ENCODE data around the gene CTNNA1.
"Not testable (repeated sequence)": the region's sequence is repeated elsewhere in the genome, so short reads cannot be mapped to it uniquely, and the experiment has no call there.

Gene CTNNA1

GRCh38 chr5:138725153-138725817, 27.9 kb upstream of the CTNNA1 start:
- no peak for DNase-seq

- no peak for DNase-seq
Observed at GRCh38 chr5:138725818-138726416, 27.3 kb upstream of the CTNNA1 start.

- no peak for DNase-seq
Observed at GRCh38 chr5:138726848-138727247, 26.4 kb upstream of the CTNNA1 start.

GRCh38 chr5:138730496-138730895, 22.7 kb upstream of the CTNNA1 start:
- DNase-seq, result not testable (repeated sequence)

GRCh38 chr5:138732466-138732865, 20.8 kb upstream of the CTNNA1 start:
- no peak for DNase-seq

- no peak for DNase-seq
Observed at GRCh38 chr5:138732933-138733332, 20.3 kb upstream of the CTNNA1 start.

GRCh38 chr5:138733509-138733908, 19.7 kb upstream of the CTNNA1 start:
- DNase-seq, result no peak

- DNase-seq, result no peak
Observed at GRCh38 chr5:138736293-138736692, 16.9 kb upstream of the CTNNA1 start.

- no peak for DNase-seq
Observed at GRCh38 chr5:138737494-138738265, 15.5 kb upstream of the CTNNA1 start.

- no peak for DNase-seq
Observed at GRCh38 chr5:138738399-138738798, 14.8 kb upstream of the CTNNA1 start.

GRCh38 chr5:138739938-138740337, 13.3 kb upstream of the CTNNA1 start:
- DNase-seq, result no peak

GRCh38 chr5:138743484-138743883, 9.7 kb upstream of the CTNNA1 start:
- no peak for DNase-seq

GRCh38 chr5:138745268-138745667, 8.0 kb upstream of the CTNNA1 start:
- no peak for DNase-seq

GRCh38 chr5:138748630-138749081, 4.6 kb upstream of the CTNNA1 start:
- no peak for DNase-seq

GRCh38 chr5:138751344-138751743, 1.9 kb upstream of the CTNNA1 start:
- not testable (repeated sequence) for DNase-seq

GRCh38 chr5:138752341-138752950, 779 bp upstream of the CTNNA1 start:
- no peak for DNase-seq

- DNase-seq, result peak; percentile 65
Observed at GRCh38 chr5:138753794-138754698, 821 bp downstream of the CTNNA1 start.

- no peak for DNase-seq
Observed at GRCh38 chr5:138754699-138755057, 1.5 kb downstream of the CTNNA1 start.

- no peak for DNase-seq
Observed at GRCh38 chr5:138755084-138755748, 2.0 kb downstream of the CTNNA1 start.

GRCh38 chr5:138757061-138757776, 4.0 kb downstream of the CTNNA1 start:
- DNase-seq, result no peak

GRCh38 chr5:138760448-138761110, 7.4 kb downstream of the CTNNA1 start:
- no peak for DNase-seq
